ENCODE measurements around the gene TMEM185A. TPM values are rescaled to one million over a fixed set of nuclear protein-coding genes. Genes with fewer than 3 reads are reported as not detected.

Gene TMEM185A
- 10.9 and 14.1 TPM in 2 replicates for total RNA-seq

DNA sequence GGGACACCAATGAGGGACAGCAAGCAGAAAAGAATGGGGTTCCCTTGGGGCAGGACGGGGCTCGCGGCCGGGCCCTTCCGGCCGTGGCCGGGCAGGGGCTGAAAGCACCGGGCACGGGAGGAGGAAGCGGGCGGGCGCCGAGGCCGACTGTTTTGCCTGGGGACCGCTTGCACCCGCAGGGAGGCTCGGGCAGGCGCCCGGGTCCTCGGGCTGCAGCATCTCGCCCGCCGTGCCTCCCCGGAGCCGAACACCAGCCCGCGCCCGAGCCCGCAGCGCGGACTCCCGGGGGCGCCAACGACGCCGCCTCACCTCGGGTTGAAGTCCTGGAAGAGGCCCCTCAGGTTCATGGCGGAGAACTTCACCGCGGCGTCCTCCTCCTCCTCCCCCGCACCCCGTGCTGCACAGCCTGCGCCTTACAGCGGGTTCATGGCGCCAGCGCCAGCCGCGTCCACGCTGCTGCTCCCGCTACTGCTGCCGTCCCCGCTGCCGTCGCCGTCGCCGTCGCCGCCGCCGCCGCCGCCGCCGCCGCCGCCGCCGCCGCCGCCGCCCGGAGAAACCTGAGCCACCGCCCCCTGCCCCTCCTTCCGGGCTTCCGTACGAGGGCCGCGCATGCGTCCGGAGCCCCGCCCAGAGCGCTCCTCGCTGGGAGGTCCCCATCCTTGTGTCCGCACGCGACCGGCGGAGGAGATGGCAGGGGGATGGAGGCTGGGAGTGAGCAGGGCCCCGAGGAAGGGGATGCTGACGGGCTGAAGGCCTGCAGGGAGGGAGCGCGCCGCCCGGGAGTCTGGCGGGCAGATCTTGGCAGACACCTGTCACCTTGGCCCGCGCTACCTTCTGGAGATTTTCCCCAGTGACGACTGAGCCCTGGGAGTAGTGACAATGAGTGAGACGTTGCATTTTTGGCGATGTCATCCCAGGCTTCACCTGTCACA is at the start of gene TMEM185A:
Gene TMEM185A, minus strand, starts transcription at position 559 of the 932 bp plus-strand sequence. Its CDS starts 212 bp downstream, at position 347.

DNA sequence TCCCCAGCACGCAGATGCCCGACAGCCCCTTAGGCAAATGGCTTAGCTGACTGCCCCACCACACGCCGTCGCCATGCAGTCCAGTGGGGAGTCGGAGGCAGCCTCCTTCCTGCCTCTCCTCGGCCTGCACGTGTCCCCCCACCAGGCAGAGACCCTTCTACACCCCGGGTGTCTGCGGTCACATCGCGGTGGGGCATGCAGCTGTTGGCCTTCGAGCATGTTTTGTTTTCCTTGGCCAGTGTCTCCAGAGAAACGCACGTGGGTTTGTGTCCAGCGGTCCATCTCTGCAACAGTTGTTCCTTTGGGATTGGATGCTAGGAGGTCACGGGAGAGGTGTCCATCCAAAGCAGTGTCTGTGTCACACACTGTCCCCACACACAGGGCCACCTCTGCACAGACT is 36.4 kb downstream of the TMEM185A start, which contains the start of gene HSFX2:
Gene HSFX2, minus strand, starts transcription at position 101 of the 400 bp plus-strand sequence. CDS start 614 bp downstream, outside the sequence.

DNA sequence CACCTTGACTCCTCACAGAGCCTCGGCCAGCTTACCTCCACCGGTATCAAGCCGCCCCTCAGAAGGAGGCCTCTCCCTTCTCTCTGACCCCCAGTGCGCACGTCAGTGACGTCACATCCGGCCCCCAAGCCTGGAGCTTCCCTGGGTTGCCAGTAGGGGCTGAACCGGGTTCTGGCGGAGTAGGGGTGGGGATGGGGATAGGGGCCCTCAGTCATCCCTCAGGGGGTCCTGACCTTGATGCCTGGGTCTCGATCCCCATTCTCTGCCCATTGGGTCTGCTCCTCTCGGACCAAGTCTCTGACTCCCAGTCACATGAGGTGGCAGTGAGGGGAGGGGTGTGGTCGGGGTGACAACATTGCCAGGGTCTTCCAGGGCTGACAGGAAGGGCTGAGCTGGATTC is 44.2 kb downstream of the TMEM185A start, which contains the start of gene MAGEA9B:
Gene MAGEA9B, minus strand, starts transcription at position 101 of the 400 bp plus-strand sequence. CDS start 4,280 bp downstream, outside the sequence.

GRCh38 chrX:149549701-149550100 is 81.9 kb downstream of the TMEM185A start, which contains the start of gene HSFX3:
HSFX3 (minus strand) TSS chrX:149549924; CDS start chrX:149549852, 72 bp downstream.

Other genes starting within 250 kb of the TMEM185A start
- 8.9 and 20.3 TPM in 2 replicates for gene IDS, start 126.5 kb downstream of the TMEM185A start, total RNA-seq
- gene EOLA1, start 90.8 kb downstream of the TMEM185A start, total RNA-seq = 11.1 and 22.0 TPM in 2 replicates
- gene HSFX3, start 81.9 kb downstream of the TMEM185A start, total RNA-seq = not detected in 2 replicates
- gene MAGEA9B, start 44.3 kb downstream of the TMEM185A start, total RNA-seq = not detected in 2 replicates
- gene HSFX2, start 36.5 kb downstream of the TMEM185A start, total RNA-seq = 0.68 TPM in 1 of 2 replicates, not detected in the other
- not detected in 2 replicates for gene MAGEA11, start 80.3 kb upstream of the TMEM185A start, total RNA-seq
- gene HSFX1, start 142.3 kb upstream of the TMEM185A start, total RNA-seq = 0.12 and 0.60 TPM in 2 replicates
- gene MAGEA9, start 150.1 kb upstream of the TMEM185A start, total RNA-seq = not detected in 2 replicates
- not detected in 2 replicates for gene MAGEA8, start 249.4 kb upstream of the TMEM185A start, total RNA-seq

Measured in pericardium fibroblast (primary cell).